CD4-positive, alpha-beta T cell treated with Interleukin-4 for 1 hour (primary cell): ENCODE data around the gene SPEF1.
A peak's percentile ranks its signal among the peaks of the same experiment; 100 is the strongest.
"Not testable (repeated sequence)": the region's sequence is repeated elsewhere in the genome, so short reads cannot be mapped to it uniquely, and the experiment has no call there.

Experiments used
- DNase-seq, 2 donors: peaks; one replicate each; pipeline ENCODE4 v3.0.0-alpha.2; 2020 to 2022

SPEF1 gene

GRCh38 chr20:3781153-3781910 lies at the start of gene SPEF1:
Gene SPEF1, minus strand, starts transcription at chr20:3781448. Its CDS starts 161 bp downstream, at chr20:3781287.
- DNase-seq, result peak; percentile 70 to 79

- not testable (repeated sequence) for DNase-seq
Measured at GRCh38 chr20:3829891-3830290, 48.6 kb upstream of the SPEF1 start.

GRCh38 chr20:3828798-3829197 lies 47.5 kb upstream of the SPEF1 start:
- DNase-seq, result no peak

- no peak for DNase-seq
Measured at GRCh38 chr20:3826420-3826819, 45.2 kb upstream of the SPEF1 start.

GRCh38 chr20:3825526-3825925 lies 44.3 kb upstream of the SPEF1 start:
- no peak for DNase-seq

- DNase-seq, result no peak
Measured at GRCh38 chr20:3823881-3824280, 42.6 kb upstream of the SPEF1 start.

- DNase-seq, result no peak
Measured at GRCh38 chr20:3821996-3822395, 40.7 kb upstream of the SPEF1 start.

- no peak for DNase-seq
Measured at GRCh38 chr20:3820901-3821727, 39.9 kb upstream of the SPEF1 start.

GRCh38 chr20:3820048-3820900 lies 39.0 kb upstream of the SPEF1 start, which contains the start of gene AP5S1:
Gene AP5S1, plus strand, starts transcription at chr20:3820547. Its CDS starts 1,571 bp downstream, at chr20:3822118.
- peak; percentile 93 to 94 for DNase-seq

GRCh38 chr20:3819411-3820047 lies 38.3 kb upstream of the SPEF1 start:
- no peak for DNase-seq

GRCh38 chr20:3818155-3819151 lies 37.2 kb upstream of the SPEF1 start:
- peak in 1 of 2 donors; percentile 50 for DNase-seq

- DNase-seq, result peak; percentile 34 to 56
Measured at GRCh38 chr20:3815703-3816315, 34.6 kb upstream of the SPEF1 start.

- no peak for DNase-seq
Measured at GRCh38 chr20:3814928-3815495, 33.8 kb upstream of the SPEF1 start.

GRCh38 chr20:3813848-3814581 lies 32.8 kb upstream of the SPEF1 start:
- DNase-seq, result peak in 1 of 2 donors; percentile 34

- DNase-seq, result no peak
Measured at GRCh38 chr20:3812975-3813847, 32.0 kb upstream of the SPEF1 start.

- no peak for DNase-seq
Measured at GRCh38 chr20:3812259-3812681, 31.0 kb upstream of the SPEF1 start.

GRCh38 chr20:3811467-3812258 lies 30.4 kb upstream of the SPEF1 start:
- peak; percentile 90 to 91 for DNase-seq

GRCh38 chr20:3808544-3808943 lies 27.3 kb upstream of the SPEF1 start:
- no peak for DNase-seq
